Urothelium cell line (cell line): ENCODE results near the gene CEP128.
"Not testable (repeated sequence)": the region's sequence is repeated elsewhere in the genome, so short reads cannot be mapped to it uniquely, and the experiment has no call there.

Experiments
- DNase-seq: peaks from one replicate; pipeline ENCODE4 v3.0.0; 2011; ENCODE audit warnings: low spot score, mixed read lengths
- FAIRE-seq: peaks from 2 replicates; lab custom pipeline; 2011; peaks lifted over from hg19 to GRCh38; lab: Jason Lieb, UNC

CEP128 gene

GRCh38 chr14:80954687-80955299 lies 13.3 kb upstream of the CEP128 start:
- peak; percentile 84 for DNase-seq
- peak; percentile 58 for FAIRE-seq

GRCh38 chr14:80953211-80953610 lies 11.7 kb upstream of the CEP128 start:
- DNase-seq, FAIRE-seq: not testable (repeated sequence)

GRCh38 chr14:80951491-80951890 lies 10.0 kb upstream of the CEP128 start:
- no peak for DNase-seq
- no peak for FAIRE-seq

- no peak for FAIRE-seq
These were observed 6.8 kb upstream of the CEP128 start for GRCh38 chr14:80948291-80948690.

GRCh38 chr14:80946797-80947196 lies 5.3 kb upstream of the CEP128 start:
- FAIRE-seq = peak; percentile 74
- no peak for DNase-seq

More at GRCh38 chr14:80948291-80948690, 6.8 kb upstream of the CEP128 start:
- DNase-seq = no peak

GRCh38 chr14:80946187-80946586 lies 4.6 kb upstream of the CEP128 start:
- DNase-seq = no peak
- FAIRE-seq = no peak

- DNase-seq = no peak
- FAIRE-seq = no peak
These were observed 3.5 kb upstream of the CEP128 start for GRCh38 chr14:80944861-80945617.

- no peak for FAIRE-seq
- no peak for DNase-seq
These were observed 658 bp upstream of the CEP128 start for GRCh38 chr14:80942191-80942600.

GRCh38 chr14:80940146-80940545 lies 1.4 kb downstream of the CEP128 start:
- DNase-seq (no peak), FAIRE-seq (no peak)

- no peak for FAIRE-seq
These were observed 7.9 kb downstream of the CEP128 start for GRCh38 chr14:80933686-80934085.

GRCh38 chr14:80933282-80933681 lies 8.3 kb downstream of the CEP128 start:
- DNase-seq = no peak
- no peak for FAIRE-seq

More at GRCh38 chr14:80933686-80934085, 7.9 kb downstream of the CEP128 start:
- no peak for DNase-seq

- FAIRE-seq (peak; percentile 58), DNase-seq (peak; percentile 35)
These were observed 10.6 kb downstream of the CEP128 start for GRCh38 chr14:80930836-80931389.

- DNase-seq (no peak), FAIRE-seq (no peak)
These were observed 11.4 kb downstream of the CEP128 start for GRCh38 chr14:80930095-80930494.

- no peak for FAIRE-seq
- no peak for DNase-seq
These were observed 14.2 kb downstream of the CEP128 start for GRCh38 chr14:80927083-80927989.

- DNase-seq (no peak), FAIRE-seq (no peak)
These were observed 15.0 kb downstream of the CEP128 start for GRCh38 chr14:80926397-80927082.

GRCh38 chr14:80924365-80925103 lies 17.0 kb downstream of the CEP128 start:
- FAIRE-seq = no peak
- no peak for DNase-seq

GRCh38 chr14:80923368-80923767 lies 18.2 kb downstream of the CEP128 start:
- FAIRE-seq = no peak
- DNase-seq = no peak

- FAIRE-seq (no peak), DNase-seq (no peak)
These were observed 21.9 kb downstream of the CEP128 start for GRCh38 chr14:80919622-80920021.

- FAIRE-seq = not testable (repeated sequence)
These were observed 29.5 kb downstream of the CEP128 start for GRCh38 chr14:80912013-80912412.

GRCh38 chr14:80906946-80907345 lies 34.6 kb downstream of the CEP128 start:
- no peak for FAIRE-seq
- no peak for DNase-seq

More at GRCh38 chr14:80912013-80912412, 29.5 kb downstream of the CEP128 start:
- peak; percentile 35 for DNase-seq
